Endothelial cell of umbilical vein (primary cell): ENCODE measurements around the gene ATXN7. TPM values are rescaled to one million over a fixed set of nuclear protein-coding genes. Genes with fewer than 3 reads are reported as not detected.
A peak's percentile ranks its signal among the peaks of the same experiment; 100 is the strongest.

ENCODE experiments used
- BruUV-seq: library from RNA; stranded (reverse); fragments of 400-500 nt; replicated peaks from 2 replicates; lab custom pipeline; 2021; lab: Mats Ljungman, UMichigan
- CTCF ChIA-PET: fragments of 300-600, 350-600 bp; sonication (Branson Sonifier 250); formaldehyde crosslinking; loops from one replicate; lab custom pipeline; 2021; ENCODE audit warnings: antibody characterized with exemption, inconsistent platforms; lab: Charles Lee
- POLR2A ChIA-PET: fragments of 300-600, 350-600 bp; sonication (Branson Sonifier 250); formaldehyde crosslinking; loops from one replicate; lab custom pipeline; 2021; ENCODE audit warnings: antibody characterized with exemption, inconsistent platforms; lab: Charles Lee
- DNase-seq: peaks from one replicate; pipeline ENCODE4 v3.0.0-alpha.2; 2011; ENCODE audit warnings: low read depth, low spot score
- FAIRE-seq: peaks from 2 replicates; lab custom pipeline; 2011; peaks lifted over from hg19 to GRCh38; lab: Jason Lieb, UNC
- H2AFZ ChIP-seq: 2 replicates; pipeline ENCODE4 v1.6.0; 2012; ENCODE audit warnings: low read depth, low read length, control low read depth, inconsistent platforms
- H3K27ac ChIP-seq: 2 replicates; pipeline ENCODE4 v1.5.1; 2011; ENCODE audit warnings: low read depth, mild to moderate bottlenecking, control low read depth, low read length, moderate library complexity; ENCODE audit not compliant: insufficient read depth
- H3K27me3 ChIP-seq, 2 experiments: 2 replicates each; pipeline versions ENCODE4 v1.6.0 to v1.6.1; 2011; ENCODE audit warnings: low read length in 2 of 2, mixed read lengths in 1 of 2; ENCODE audit not compliant: control insufficient read depth in 2 of 2, insufficient read depth in 2 of 2
- H3K36me3 ChIP-seq, 2 experiments: 2 replicates in 1 of 2; 3 replicates in 1 of 2; pipeline ENCODE4 v1.5.1; 2011; ENCODE audit warnings: low read length in 2 of 2, mild to moderate bottlenecking in 1 of 2, moderate library complexity in 1 of 2; ENCODE audit not compliant: control insufficient read depth in 2 of 2, insufficient read depth in 2 of 2; ENCODE audit errors: extremely low read depth in 1 of 2
- H3K4me1 ChIP-seq: 3 replicates; pipeline ENCODE4 v1.5.1; 2011; ENCODE audit warnings: mild to moderate bottlenecking, low read length; ENCODE audit not compliant: control insufficient read depth, insufficient read depth; ENCODE audit errors: extremely low read depth
- H3K4me2 ChIP-seq: 2 replicates; pipeline ENCODE4 v1.6.1; 2011; ENCODE audit warnings: low read length, control low read depth, mixed read lengths; ENCODE audit not compliant: insufficient read depth
- H3K4me3 ChIP-seq, 3 experiments: fragments of 200-600 bp in 1 of 3; sonication (generic), shearing (Covaris generic) in 1 of 3; replicated peaks in 1 of 3; 2 replicates each; pipeline ENCODE4 v1.5.1; 2011 to 2016; ENCODE audit warnings: control low read depth in 3 of 3, low read length in 3 of 3, mild to moderate bottlenecking in 2 of 3, inconsistent platforms in 1 of 3, low read depth in 1 of 3, moderate library complexity in 1 of 3; ENCODE audit not compliant: insufficient read depth in 1 of 3
- H3K79me2 ChIP-seq: 2 replicates; pipeline ENCODE4 v1.6.0; 2012; ENCODE audit warnings: low read length, inconsistent platforms; ENCODE audit not compliant: control insufficient read depth, insufficient read depth
- H3K9ac ChIP-seq: replicated peaks from 2 replicates; pipeline ENCODE3; 2011; ENCODE audit warnings: low read length, control low read depth; ENCODE audit not compliant: insufficient read depth; ENCODE audit errors: extremely low read depth
- H3K9me1 ChIP-seq: replicated peaks from 3 replicates; pipeline ENCODE4 v1.6.0; 2011; ENCODE audit warnings: mild to moderate bottlenecking, low read length; ENCODE audit not compliant: control insufficient read depth, insufficient read depth; ENCODE audit errors: extremely low read depth
- H3K9me3 ChIP-seq: replicated peaks from 2 replicates; pipeline ENCODE4 v1.5.1; 2012; ENCODE audit warnings: low read length, inconsistent platforms; ENCODE audit not compliant: control insufficient read depth, insufficient read depth
- H4K20me1 ChIP-seq: replicated peaks from 2 replicates; pipeline ENCODE3; 2011; ENCODE audit warnings: mild to moderate bottlenecking, low read length; ENCODE audit not compliant: control insufficient read depth, insufficient read depth; ENCODE audit errors: extremely low read depth
- CTCF ChIP-seq, 2 donors: IDR thresholded peaks; 1 replicate in 1 of 2; 2 replicates in 1 of 2; pipeline ENCODE4 v1.5.1; 2011; ENCODE audit warnings: low read length in 2 of 2, mild to moderate bottlenecking in 2 of 2, moderate library complexity in 2 of 2, control low read depth in 1 of 2, inconsistent platforms in 1 of 2, low read depth in 1 of 2; ENCODE audit not compliant: insufficient read depth in 1 of 2; ENCODE audit errors: extremely low read depth in 1 of 2
- EZH2 ChIP-seq: IDR thresholded peaks from 2 replicates; pipeline ENCODE4 v1.6.1; 2012; ENCODE audit warnings: borderline replicate concordance, low read depth, mild to moderate bottlenecking, moderate library complexity, low read length, inconsistent platforms; ENCODE audit not compliant: severe bottlenecking
- FOS ChIP-seq: IDR thresholded peaks from 2 replicates; pipeline ENCODE4 v1.6.1; 2011; ENCODE audit warnings: mild to moderate bottlenecking, low read length, moderate library complexity, borderline replicate concordance; ENCODE audit not compliant: insufficient read depth
- GATA2 ChIP-seq: IDR thresholded peaks from 2 replicates; pipeline ENCODE4 v1.7.0; 2011; ENCODE audit warnings: low read depth, mild to moderate bottlenecking, moderate library complexity, mixed read lengths, low read length; ENCODE audit not compliant: insufficient read length, insufficient read depth
- JUN ChIP-seq: IDR thresholded peaks from 2 replicates; pipeline ENCODE4 v1.6.1; 2011; ENCODE audit warnings: borderline replicate concordance, low read depth; ENCODE audit not compliant: insufficient read length, insufficient read depth
- MYC ChIP-seq: IDR thresholded peaks from one replicate; pipeline ENCODE4 v1.6.1; 2011; ENCODE audit warnings: mild to moderate bottlenecking, low read depth, low read length
- POLR2A ChIP-seq: IDR thresholded peaks from 2 replicates; pipeline ENCODE4 v1.6.1; 2012; ENCODE audit warnings: low read depth, mild to moderate bottlenecking, control low read depth, low read length
- POLR2AphosphoS5 ChIP-seq: IDR thresholded peaks from 2 replicates; pipeline ENCODE4 v1.6.1; 2012; ENCODE audit warnings: low read depth, mild to moderate bottlenecking, control low read depth, low read length, moderate library complexity; ENCODE audit not compliant: insufficient read depth
- dilution Hi-C: fragments of 300-500 bp; cut with MboI; formaldehyde crosslinking; loops from one replicate; pipeline ENCODE4 v1.15.0; 2019; ENCODE audit warnings: low sequenced_read_pairs; ENCODE audit not compliant: extremely low pct_ligation_motif_present
- intact Hi-C: fragments of 100-400 bp; cut with micrococcal nuclease; formaldehyde crosslinking; loops from one replicate; pipeline ENCODE4 v1.10.0; 2022
- polyA plus RNA-seq, 4 experiments: library from polyadenylated mRNA; depleted of rRNA in 3 of 4; stranded (reverse) in 3 of 4; unstranded in 1 of 4; fragments of >200 nt; gene quantifications; 2 replicates each; pipeline versions ENCODE4 v1.2.1 to v1.2.3, GENCODE V29; 2011 to 2012; ENCODE audit warnings: missing spikeins in 1 of 4
- total RNA-seq: library from RNA; stranded (reverse); gene quantifications from 2 replicates; pipeline ENCODE4 v1.2.3, GENCODE V29; 2021
- TF ChIP-seq, protein P1 (sequence below): IDR thresholded peaks from 2 replicates; pipeline ENCODE4 v1.6.1; 2011; ENCODE audit not compliant: insufficient read depth, insufficient read length

ATXN7 gene
- total and polyA plus RNA-seq, 2 donors (not counting 3 experiments of a cell fraction or from before 2014, with no cell fraction given): 21.2 to 34.7 TPM

DNA sequence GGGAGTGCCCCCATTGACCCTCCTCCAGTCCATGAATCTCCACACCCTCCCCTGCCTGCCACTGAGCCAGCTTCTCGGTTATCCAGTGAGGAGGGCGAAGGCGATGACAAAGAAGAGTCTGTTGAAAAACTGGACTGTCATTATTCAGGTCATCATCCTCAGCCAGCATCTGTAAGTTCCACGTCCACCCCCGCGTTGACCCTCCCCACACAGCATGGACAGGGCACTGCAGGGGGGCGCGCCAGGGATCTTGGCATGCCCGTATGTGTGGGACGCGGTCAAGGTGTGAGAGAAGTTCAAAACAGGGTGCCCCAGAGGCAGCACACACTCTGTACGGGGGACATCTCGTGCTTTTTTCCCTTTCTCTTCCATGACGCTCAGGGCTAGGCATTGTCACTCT lies 126.5 kb downstream of the ATXN7 start:
- no peaks in the 10 kb centered on the region for H3K79me2 ChIP-seq
- H3K36me3 ChIP-seq: peaks cover 2 to 26% of the 10 kb centered on the region in 2 experiments
- no peak for FAIRE-seq
- H3K4me1 ChIP-seq: peaks cover 5% of the 10 kb centered on the region
- H3K9ac ChIP-seq: no peak overlapping the region
- dilution Hi-C loops (no loop called here), intact Hi-C loops (no loop called here)
- H3K27me3 ChIP-seq: no peaks in the 10 kb centered on the region
- no peak for TF ChIP-seq EZH2
- TF ChIP-seq POLR2AphosphoS5: no peak
- TF ChIP-seq, protein P1, sequence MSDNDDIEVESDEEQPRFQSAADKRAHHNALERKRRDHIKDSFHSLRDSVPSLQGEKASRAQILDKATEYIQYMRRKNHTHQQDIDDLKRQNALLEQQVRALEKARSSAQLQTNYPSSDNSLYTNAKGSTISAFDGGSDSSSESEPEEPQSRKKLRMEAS: no peak
- TF ChIP-seq POLR2A: no peak
- TF ChIP-seq JUN: no peak
- CTCF ChIA-PET: interaction anchor here (0.8 to 6.0 kb wide), 4 partner anchors 12 to 639 kb away, joined by 3 to 45 read pairs (median 5); no protein-coding TSS in a partner anchor
- DNase-seq: no peak
- no peak overlapping the region for H2AFZ ChIP-seq
- H3K9me3 ChIP-seq: no peaks in the 10 kb centered on the region
- no TSS peak for BruUV-seq
- POLR2A ChIA-PET: interaction anchor here (0.5 kb wide), 1 partner anchor 17 kb away, joined by 6 read pairs; no protein-coding TSS in a partner anchor
- H3K4me3 ChIP-seq: no peak overlapping the region
- H3K9me1 ChIP-seq: no peaks in the 10 kb centered on the region
- no peak overlapping the region for H3K4me2 ChIP-seq
- H4K20me1 ChIP-seq: no peaks in the 10 kb centered on the region
- no peak overlapping the region for H3K27ac ChIP-seq

DNA sequence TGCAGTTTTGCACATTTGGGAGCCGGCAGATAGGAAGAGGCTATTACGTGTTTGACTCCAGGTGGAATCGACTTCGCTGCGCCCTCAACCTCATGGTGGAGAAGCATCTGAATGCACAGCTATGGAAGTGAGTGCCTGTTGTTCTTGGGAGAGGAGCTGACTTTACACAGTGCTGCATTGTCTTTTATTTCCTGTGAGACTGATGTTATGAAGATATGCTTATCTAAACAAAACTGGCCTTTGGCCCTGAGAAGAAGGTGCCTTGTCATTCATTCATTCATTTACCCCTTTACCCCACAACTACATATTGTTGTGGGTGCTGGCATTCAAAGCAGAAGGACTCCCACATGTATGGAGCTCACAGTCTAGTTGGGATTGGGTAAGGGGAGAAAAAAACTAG lies 127.1 kb downstream of the ATXN7 start:
- no peaks in the 10 kb centered on the region for H3K79me2 ChIP-seq
- no peaks in the 10 kb centered on the region for H3K9me1 ChIP-seq
- H3K9me3 ChIP-seq: no peaks in the 10 kb centered on the region
- POLR2A ChIA-PET: interaction anchor here (0.5 kb wide), 1 partner anchor 17 kb away, joined by 6 read pairs; no protein-coding TSS in a partner anchor
- no peak overlapping the region for H3K4me2 ChIP-seq
- H3K27me3 ChIP-seq: no peaks in the 10 kb centered on the region
- H2AFZ ChIP-seq: no peak overlapping the region
- H3K27ac ChIP-seq: no peak overlapping the region
- H4K20me1 ChIP-seq: no peaks in the 10 kb centered on the region
- no TSS peak for BruUV-seq
- DNase-seq (peak; percentile 10), FAIRE-seq (no peak)
- CTCF ChIA-PET: interaction anchor here (0.8 to 6.0 kb wide), 5 partner anchors 12 to 640 kb away, joined by 3 to 45 read pairs (median 4); no protein-coding TSS in a partner anchor
- no peak overlapping the region for H3K4me3 ChIP-seq
- H3K9ac ChIP-seq: no peak overlapping the region
- dilution Hi-C loops (no loop called here), intact Hi-C loops (no loop called here)
- TF ChIP-seq FOS (no peak), GATA2 (no peak), POLR2A (no peak), CTCF (IDR thresholded peaks at IDR 0.05; ENCODE audit: extremely low read depth in 1 of 2, insufficient read depth in 1 of 2, low read depth in 1 of 2, low read length in 2 of 2) (no peak), POLR2AphosphoS5 (no peak), MYC (no peak), JUN (no peak), EZH2 (no peak)
- TF ChIP-seq, protein P1: no peak
- H3K36me3 ChIP-seq: peaks cover 2 to 32% of the 10 kb centered on the region in 2 experiments
- peaks cover 5% of the 10 kb centered on the region for H3K4me1 ChIP-seq
